MM.1S (cell line): ENCODE results near the gene EIF1AY.

Source experiments
- DNase-seq: peaks from one replicate; pipeline ENCODE4 v3.0.0-alpha.2; 2015
- H2AFZ ChIP-seq: fragments of 300-600 bp; sonication (generic); 2 replicates; pipeline ENCODE4 v1.6.0; 2016; ENCODE audit warnings: antibody characterized with exemption, low read length
- H3F3A ChIP-seq: fragments of 300-600 bp; sonication (generic); 2 replicates; pipeline ENCODE4 v1.6.1; 2016; ENCODE audit warnings: mild to moderate bottlenecking, antibody characterized with exemption, low read length, moderate library complexity, mixed read lengths; ENCODE audit not compliant: insufficient read depth
- H3K27ac ChIP-seq: fragments of 300-600 bp; sonication (generic); 2 replicates; pipeline ENCODE4 v1.5.1; 2016; ENCODE audit warnings: mild to moderate bottlenecking, low read length
- H3K27me3 ChIP-seq: fragments of 300-600 bp; sonication (generic); replicated peaks from 2 replicates; pipeline ENCODE4 v1.6.0; 2016; ENCODE audit warnings: low read length; ENCODE audit not compliant: insufficient read depth
- H3K36me3 ChIP-seq: fragments of 300-600 bp; sonication (generic); replicated peaks from 2 replicates; pipeline ENCODE4 v1.6.1; 2016; ENCODE audit warnings: mild to moderate bottlenecking, low read length, mixed read lengths; ENCODE audit not compliant: insufficient read depth
- H3K4me1 ChIP-seq: fragments of 300-600 bp; sonication (generic); 2 replicates; pipeline ENCODE4 v1.6.1; 2016; ENCODE audit warnings: low read length, mixed read lengths
- H3K4me2 ChIP-seq: fragments of 300-600 bp; sonication (generic); 2 replicates; pipeline ENCODE4 v1.6.0; 2016; ENCODE audit warnings: low read depth, low read length
- H3K4me3 ChIP-seq: fragments of 300-600 bp; sonication (generic); 2 replicates; pipeline ENCODE4 v1.5.1; 2016; ENCODE audit warnings: low read length, mixed read lengths
- H3K79me2 ChIP-seq: fragments of 300-600 bp; sonication (generic); 2 replicates; pipeline ENCODE4 v1.6.1; 2016; ENCODE audit warnings: mixed run types, low read length, mixed read lengths
- H3K9ac ChIP-seq: fragments of 300-600 bp; sonication (generic); 2 replicates; pipeline ENCODE4 v1.6.1; 2016; ENCODE audit warnings: low read length, mixed read lengths
- H3K9me2 ChIP-seq: fragments of 300-600 bp; sonication (generic); replicated peaks from 2 replicates; pipeline ENCODE4 v1.6.1; 2016; ENCODE audit warnings: mild to moderate bottlenecking, low read length, mixed read lengths; ENCODE audit not compliant: insufficient read depth
- H3K9me3 ChIP-seq: fragments of 300-600 bp; sonication (generic); replicated peaks from 2 replicates; pipeline ENCODE4 v1.6.1; 2016; ENCODE audit warnings: mild to moderate bottlenecking, low read length, mixed read lengths; ENCODE audit not compliant: insufficient read depth
- H4K20me1 ChIP-seq: fragments of 300-600 bp; sonication (generic); 2 replicates; pipeline ENCODE4 v1.6.1; 2016; ENCODE audit warnings: mild to moderate bottlenecking, low read length, moderate library complexity, mixed read lengths; ENCODE audit not compliant: insufficient read depth
- CTCF ChIP-seq: fragments of 300-600 bp; sonication (generic); IDR thresholded peaks from 2 replicates; pipeline ENCODE4 v1.5.1; 2016; ENCODE audit warnings: antibody characterized with exemption, low read length, mixed read lengths
- EZH2 ChIP-seq: fragments of 300-600 bp; sonication (generic); optimal IDR thresholded peaks from 2 replicates; pipeline ENCODE3; 2017; ENCODE audit warnings: low read depth, mild to moderate bottlenecking, antibody characterized with exemption, low read length, mixed read lengths
- EZH2phosphoT487 ChIP-seq: fragments of 300-600 bp; sonication (generic); IDR thresholded peaks from 2 replicates; pipeline ENCODE4 v1.6.1; 2018; ENCODE audit warnings: antibody characterized with exemption, low read length

EIF1AY gene

GRCh38 chrY:20559873-20560512, 15.6 kb upstream of the EIF1AY start:
- DNase-seq, result no peak
- H3K9me2 ChIP-seq, result no peaks in the 10 kb centered on the region
- no peaks in the 10 kb centered on the region for H3K27me3 ChIP-seq
- H3K9ac ChIP-seq, result no peak overlapping the region
- TF ChIP-seq EZH2, result no peak
- TF ChIP-seq EZH2phosphoT487, result no peak
- no peak for TF ChIP-seq CTCF
- H3K79me2 ChIP-seq, result no peaks in the 10 kb centered on the region
- no peaks in the 10 kb centered on the region for H3K36me3 ChIP-seq
- H3F3A ChIP-seq, result no peaks in the 10 kb centered on the region
- no peaks in the 10 kb centered on the region for H3K4me1 ChIP-seq
- H3K4me3 ChIP-seq, result no peak overlapping the region
- no peak overlapping the region for H3K4me2 ChIP-seq
- H3K9me3 ChIP-seq, result no peaks in the 10 kb centered on the region
- no peak overlapping the region for H2AFZ ChIP-seq
- H3K27ac ChIP-seq, result no peak overlapping the region
- no peaks in the 10 kb centered on the region for H4K20me1 ChIP-seq

GRCh38 chrY:20571306-20571705, 4.3 kb upstream of the EIF1AY start:
- H3K27me3 ChIP-seq, result no peaks in the 10 kb centered on the region
- H4K20me1 ChIP-seq, result no peaks in the 10 kb centered on the region
- no peak for DNase-seq
- H3K79me2 ChIP-seq, result no peaks in the 10 kb centered on the region
- H3K4me3 ChIP-seq, result no peak overlapping the region
- H3K9me2 ChIP-seq, result no peaks in the 10 kb centered on the region
- H2AFZ ChIP-seq, result no peak overlapping the region
- no peaks in the 10 kb centered on the region for H3K9me3 ChIP-seq
- H3K27ac ChIP-seq, result no peak overlapping the region
- no peak overlapping the region for H3K9ac ChIP-seq
- H3K4me1 ChIP-seq, result no peaks in the 10 kb centered on the region
- H3K4me2 ChIP-seq, result no peak overlapping the region
- TF ChIP-seq EZH2 (no peak), EZH2phosphoT487 (no peak), CTCF (no peak)
- no peaks in the 10 kb centered on the region for H3K36me3 ChIP-seq
- H3F3A ChIP-seq, result no peaks in the 10 kb centered on the region

GRCh38 chrY:20576506-20576905, 930 bp downstream of the EIF1AY start:
- H4K20me1 ChIP-seq, result no peaks in the 10 kb centered on the region
- H3K27me3 ChIP-seq, result no peaks in the 10 kb centered on the region
- H2AFZ ChIP-seq, result no peak overlapping the region
- no peaks in the 10 kb centered on the region for H3K79me2 ChIP-seq
- no peaks in the 10 kb centered on the region for H3K9me2 ChIP-seq
- H3F3A ChIP-seq, result no peaks in the 10 kb centered on the region
- TF ChIP-seq EZH2phosphoT487 (no peak), CTCF (no peak), EZH2 (no peak)
- DNase-seq, result no peak
- no peak overlapping the region for H3K4me3 ChIP-seq
- H3K27ac ChIP-seq, result no peak overlapping the region
- no peaks in the 10 kb centered on the region for H3K4me1 ChIP-seq
- H3K36me3 ChIP-seq, result no peaks in the 10 kb centered on the region
- no peak overlapping the region for H3K9ac ChIP-seq
- H3K4me2 ChIP-seq, result no peak overlapping the region
- H3K9me3 ChIP-seq, result no peaks in the 10 kb centered on the region
